Urinary bladder (tissue), 4 donors: Measurements from ENCODE around the gene TACC3. TPM values are rescaled to one million over a fixed set of nuclear protein-coding genes. Genes with fewer than 3 reads are reported as not detected.

ENCODE experiments used
- DNase-seq: peaks from one replicate; pipeline ENCODE4 v3.0.0-alpha.2; 2015; ENCODE audit errors: extremely low spot score
- H3K27ac ChIP-seq: one replicate; pipeline ENCODE4 v1.5.1; 2013; ENCODE audit warnings: low read depth, mild to moderate bottlenecking, moderate library complexity
- H3K36me3 ChIP-seq: one replicate; pipeline ENCODE4 v1.6.1; 2013; ENCODE audit warnings: mild to moderate bottlenecking, moderate library complexity; ENCODE audit not compliant: insufficient read depth
- H3K4me1 ChIP-seq: one replicate; pipeline ENCODE4 v1.6.1; 2013; ENCODE audit warnings: mild to moderate bottlenecking, moderate library complexity; ENCODE audit not compliant: insufficient read depth
- H3K4me3 ChIP-seq: one replicate; pipeline ENCODE4 v1.5.1; 2013; ENCODE audit warnings: low read depth, low read length
- WGBS: extraction: QIAGEN DNeasy Blood & Tissue Kit; methylation state at CpG from one replicate; pipeline ENCODE4 v1.1.7; 2013; 5-methylcytosine and 5-hydroxymethylcytosine counted together
- polyA plus RNA-seq: library from polyadenylated mRNA; stranded (reverse); fragments of 200-250 nt; gene quantifications from one replicate; pipeline ENCODE4 v1.2.3, GENCODE V29; 2013
- total RNA-seq: library from RNA; depleted of rRNA; stranded (reverse); fragments of >200 nt; gene quantifications from one replicate; pipeline ENCODE4 v1.2.3, GENCODE V29; 2014
- donor health status: healthy with polysubstance abuse.
- donor health status: healthy.

Gene TACC3
- total and polyA plus RNA-seq, 2 donors = 5.5 to 8.9 TPM

GRCh38 chr4:1749826-1750225 is 28.5 kb downstream of the TACC3 start:
- 67% methylated on average over 14 of the region's 14 CpGs for WGBS
- DNase-seq = no peak
- Histone ChIP-seq H3K4me1 (no peaks in the 10 kb centered on the region), H3K36me3 (no peaks in the 10 kb centered on the region), H3K4me3 (no peak overlapping the region), H3K27ac (no peak overlapping the region)

GRCh38 chr4:1750381-1751154 is 29.2 kb downstream of the TACC3 start:
- 88% methylated on average over 18 of the region's 18 CpGs for WGBS
- Histone ChIP-seq H3K36me3 (no peaks in the 10 kb centered on the region), H3K4me3 (no peak overlapping the region), H3K27ac (no peak overlapping the region), H3K4me1 (no peaks in the 10 kb centered on the region)
- no peak for DNase-seq

- no peaks in the 10 kb centered on the region for H3K36me3 ChIP-seq
- no peak overlapping the region for H3K27ac ChIP-seq
- WGBS = 88% methylated on average over 31 of the region's 31 CpGs
- H3K4me1 ChIP-seq = no peaks in the 10 kb centered on the region
- no peak for DNase-seq
- no peak overlapping the region for H3K4me3 ChIP-seq
Measured at GRCh38 chr4:1751155-1751918, 30.0 kb downstream of the TACC3 start.

GRCh38 chr4:1751919-1752283 is 30.6 kb downstream of the TACC3 start:
- H3K4me1 ChIP-seq = no peaks in the 10 kb centered on the region
- 75% methylated on average over 8 of the region's 8 CpGs for WGBS
- no peak for DNase-seq
- no peak overlapping the region for H3K27ac ChIP-seq
- no peak overlapping the region for H3K4me3 ChIP-seq
- no peaks in the 10 kb centered on the region for H3K36me3 ChIP-seq

GRCh38 chr4:1752284-1753041 is 31.1 kb downstream of the TACC3 start:
- Histone ChIP-seq H3K4me3 (no peak overlapping the region), H3K36me3 (no peaks in the 10 kb centered on the region), H3K4me1 (no peaks in the 10 kb centered on the region), H3K27ac (peak overlapping the region; percentile 73)
- DNase-seq = no peak
- WGBS = 54% methylated on average over 35 of the region's 35 CpGs

- H3K4me1 ChIP-seq = no peaks in the 10 kb centered on the region
- no peak overlapping the region for H3K4me3 ChIP-seq
- WGBS = 79% methylated on average over 10 of the region's 10 CpGs
- DNase-seq = no peak
- H3K36me3 ChIP-seq = no peaks in the 10 kb centered on the region
- H3K27ac ChIP-seq = peak overlapping the region; percentile 73
Measured at GRCh38 chr4:1753294-1753696, 32.0 kb downstream of the TACC3 start.

GRCh38 chr4:1753697-1754311 is 32.5 kb downstream of the TACC3 start:
- Histone ChIP-seq H3K4me3 (no peak overlapping the region), H3K27ac (peak overlapping the region; percentile 54), H3K4me1 (no peaks in the 10 kb centered on the region), H3K36me3 (no peaks in the 10 kb centered on the region)
- DNase-seq = no peak
- 87% methylated on average over 15 of the region's 15 CpGs for WGBS

- no peak for DNase-seq
- 88% methylated on average over 5 of the region's 5 CpGs for WGBS
- H3K4me1 ChIP-seq = no peaks in the 10 kb centered on the region
- H3K36me3 ChIP-seq = no peaks in the 10 kb centered on the region
- no peak overlapping the region for H3K27ac ChIP-seq
- no peak overlapping the region for H3K4me3 ChIP-seq
Measured at GRCh38 chr4:1754336-1754735, 33.0 kb downstream of the TACC3 start.

- Histone ChIP-seq H3K4me3 (no peak overlapping the region), H3K36me3 (no peaks in the 10 kb centered on the region), H3K27ac (no peak overlapping the region), H3K4me1 (no peaks in the 10 kb centered on the region)
- DNase-seq = no peak
- 86% methylated on average over 17 of the region's 17 CpGs for WGBS
Measured at GRCh38 chr4:1755297-1755696, 34.0 kb downstream of the TACC3 start.

- Histone ChIP-seq H3K4me3 (no peak overlapping the region), H3K36me3 (no peaks in the 10 kb centered on the region), H3K27ac (no peak overlapping the region), H3K4me1 (no peaks in the 10 kb centered on the region)
- WGBS = 71% methylated on average over 18 of the region's 18 CpGs
- DNase-seq = no peak
Measured at GRCh38 chr4:1756079-1756478, 34.8 kb downstream of the TACC3 start.

GRCh38 chr4:1756893-1757779 is 35.8 kb downstream of the TACC3 start:
- Histone ChIP-seq H3K4me3 (no peak overlapping the region), H3K4me1 (no peaks in the 10 kb centered on the region), H3K36me3 (no peaks in the 10 kb centered on the region), H3K27ac (no peak overlapping the region)
- 84% methylated on average over 20 of the region's 20 CpGs for WGBS
- no peak for DNase-seq

GRCh38 chr4:1757836-1758235 is 36.5 kb downstream of the TACC3 start:
- WGBS = 63% methylated on average over 17 of the region's 17 CpGs
- no peak overlapping the region for H3K4me3 ChIP-seq
- H3K27ac ChIP-seq = peak overlapping the region; percentile 76
- DNase-seq = no peak
- H3K36me3 ChIP-seq = no peaks in the 10 kb centered on the region
- no peaks in the 10 kb centered on the region for H3K4me1 ChIP-seq
